ENCODE data around the gene NKAIN2.

NKAIN2 gene

GRCh38 chr6:124633655-124634054, 830.0 kb downstream of the NKAIN2 start:
- TF ChIP-seq, protein P1, sequence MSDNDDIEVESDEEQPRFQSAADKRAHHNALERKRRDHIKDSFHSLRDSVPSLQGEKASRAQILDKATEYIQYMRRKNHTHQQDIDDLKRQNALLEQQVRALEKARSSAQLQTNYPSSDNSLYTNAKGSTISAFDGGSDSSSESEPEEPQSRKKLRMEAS (IDR thresholded peaks at IDR 0.05; ENCODE audit: low read depth, low read length): no peak
- TF ChIP-seq, protein P2, sequence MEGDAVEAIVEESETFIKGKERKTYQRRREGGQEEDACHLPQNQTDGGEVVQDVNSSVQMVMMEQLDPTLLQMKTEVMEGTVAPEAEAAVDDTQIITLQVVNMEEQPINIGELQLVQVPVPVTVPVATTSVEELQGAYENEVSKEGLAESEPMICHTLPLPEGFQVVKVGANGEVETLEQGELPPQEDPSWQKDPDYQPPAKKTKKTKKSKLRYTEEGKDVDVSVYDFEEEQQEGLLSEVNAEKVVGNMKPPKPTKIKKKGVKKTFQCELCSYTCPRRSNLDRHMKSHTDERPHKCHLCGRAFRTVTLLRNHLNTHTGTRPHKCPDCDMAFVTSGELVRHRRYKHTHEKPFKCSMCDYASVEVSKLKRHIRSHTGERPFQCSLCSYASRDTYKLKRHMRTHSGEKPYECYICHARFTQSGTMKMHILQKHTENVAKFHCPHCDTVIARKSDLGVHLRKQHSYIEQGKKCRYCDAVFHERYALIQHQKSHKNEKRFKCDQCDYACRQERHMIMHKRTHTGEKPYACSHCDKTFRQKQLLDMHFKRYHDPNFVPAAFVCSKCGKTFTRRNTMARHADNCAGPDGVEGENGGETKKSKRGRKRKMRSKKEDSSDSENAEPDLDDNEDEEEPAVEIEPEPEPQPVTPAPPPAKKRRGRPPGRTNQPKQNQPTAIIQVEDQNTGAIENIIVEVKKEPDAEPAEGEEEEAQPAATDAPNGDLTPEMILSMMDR (IDR thresholded peaks at IDR 0.05; ENCODE audit: low read depth, low read length): no peak
- TF ChIP-seq POLR2A (IDR thresholded peaks at IDR 0.05; ENCODE audit: extremely low read depth, insufficient read length): no peak
- no peak for TF ChIP-seq MYC (IDR thresholded peaks at IDR 0.05; ENCODE audit: low read depth, low read length)
- H3K4me3 ChIP-seq (ENCODE audit: low read depth, low read length): no peak overlapping the region
- DNase-seq (ENCODE audit: low read depth): no peak

GRCh38 chr6:124640432-124640831, 836.8 kb downstream of the NKAIN2 start:
- TF ChIP-seq, protein P1 (IDR thresholded peaks at IDR 0.05; ENCODE audit: low read depth, low read length): no peak
- TF ChIP-seq POLR2A (IDR thresholded peaks at IDR 0.05; ENCODE audit: extremely low read depth, insufficient read length): no peak
- TF ChIP-seq MYC (IDR thresholded peaks at IDR 0.05; ENCODE audit: low read depth, low read length): no peak
- TF ChIP-seq, protein P2 (IDR thresholded peaks at IDR 0.05; ENCODE audit: low read depth, low read length): no peak
- H3K4me3 ChIP-seq (ENCODE audit: low read depth, low read length): no peak overlapping the region
- DNase-seq (ENCODE audit: low read depth): no peak

GRCh38 chr6:124655866-124656265, 852.2 kb downstream of the NKAIN2 start:
- no peak for DNase-seq (ENCODE audit: low read depth)
- TF ChIP-seq POLR2A (IDR thresholded peaks at IDR 0.05; ENCODE audit: extremely low read depth, insufficient read length): no peak
- TF ChIP-seq MYC (IDR thresholded peaks at IDR 0.05; ENCODE audit: low read depth, low read length): no peak
- TF ChIP-seq, protein P2 (IDR thresholded peaks at IDR 0.05; ENCODE audit: low read depth, low read length): no peak
- TF ChIP-seq, protein P1 (IDR thresholded peaks at IDR 0.05; ENCODE audit: low read depth, low read length): no peak
- no peak overlapping the region for H3K4me3 ChIP-seq (ENCODE audit: low read depth, low read length)

DNA sequence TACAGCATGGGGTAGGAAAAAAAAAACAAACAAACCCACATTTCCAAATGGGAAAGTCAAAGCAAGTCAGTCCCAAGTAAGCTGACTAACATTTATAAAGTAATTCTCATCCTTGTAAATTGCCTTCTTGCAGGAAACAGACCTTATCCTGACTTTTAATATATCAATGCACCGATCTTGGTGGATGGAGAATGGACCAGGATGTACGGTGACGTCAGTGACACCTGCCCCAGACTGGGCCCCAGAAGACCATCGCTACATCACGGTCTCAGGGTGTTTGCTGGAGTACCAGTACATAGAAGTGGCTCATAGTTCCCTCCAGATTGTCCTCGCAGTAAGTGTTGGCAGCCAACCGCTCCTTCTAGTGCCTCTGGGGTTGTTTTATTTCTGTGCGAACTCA, 854.4 kb downstream of the NKAIN2 start:
- no peak overlapping the region for H3K4me3 ChIP-seq (ENCODE audit: low read depth, low read length)
- TF ChIP-seq, protein P2 (IDR thresholded peaks at IDR 0.05; ENCODE audit: low read depth, low read length): no peak
- TF ChIP-seq, protein P1 (IDR thresholded peaks at IDR 0.05; ENCODE audit: low read depth, low read length): no peak
- TF ChIP-seq POLR2A (IDR thresholded peaks at IDR 0.05; ENCODE audit: extremely low read depth, insufficient read length) (no peak), MYC (IDR thresholded peaks at IDR 0.05; ENCODE audit: low read depth, low read length) (no peak)
- DNase-seq (ENCODE audit: low read depth): no peak

- TF ChIP-seq MYC (IDR thresholded peaks at IDR 0.05; ENCODE audit: low read depth, low read length) (no peak), POLR2A (IDR thresholded peaks at IDR 0.05; ENCODE audit: extremely low read depth, insufficient read length) (no peak)
- TF ChIP-seq, protein P2 (IDR thresholded peaks at IDR 0.05; ENCODE audit: low read depth, low read length): no peak
- TF ChIP-seq, protein P1 (IDR thresholded peaks at IDR 0.05; ENCODE audit: low read depth, low read length): no peak
These were observed 855.8 kb downstream of the NKAIN2 start for GRCh38 chr6:124659427-124659826.

More at GRCh38 chr6:124659427-124659826, 855.8 kb downstream of the NKAIN2 start:
- no peak overlapping the region for H3K4me3 ChIP-seq (ENCODE audit: low read depth, low read length)
- no peak for DNase-seq (ENCODE audit: low read depth)
